ENCODE results near the gene MLXIP. TPM values are rescaled to one million over a fixed set of nuclear protein-coding genes. Genes with fewer than 3 reads are reported as not detected.

MLXIP gene
- total RNA-seq, 1 donor from 2014 or later: 54.5 TPM

DNA sequence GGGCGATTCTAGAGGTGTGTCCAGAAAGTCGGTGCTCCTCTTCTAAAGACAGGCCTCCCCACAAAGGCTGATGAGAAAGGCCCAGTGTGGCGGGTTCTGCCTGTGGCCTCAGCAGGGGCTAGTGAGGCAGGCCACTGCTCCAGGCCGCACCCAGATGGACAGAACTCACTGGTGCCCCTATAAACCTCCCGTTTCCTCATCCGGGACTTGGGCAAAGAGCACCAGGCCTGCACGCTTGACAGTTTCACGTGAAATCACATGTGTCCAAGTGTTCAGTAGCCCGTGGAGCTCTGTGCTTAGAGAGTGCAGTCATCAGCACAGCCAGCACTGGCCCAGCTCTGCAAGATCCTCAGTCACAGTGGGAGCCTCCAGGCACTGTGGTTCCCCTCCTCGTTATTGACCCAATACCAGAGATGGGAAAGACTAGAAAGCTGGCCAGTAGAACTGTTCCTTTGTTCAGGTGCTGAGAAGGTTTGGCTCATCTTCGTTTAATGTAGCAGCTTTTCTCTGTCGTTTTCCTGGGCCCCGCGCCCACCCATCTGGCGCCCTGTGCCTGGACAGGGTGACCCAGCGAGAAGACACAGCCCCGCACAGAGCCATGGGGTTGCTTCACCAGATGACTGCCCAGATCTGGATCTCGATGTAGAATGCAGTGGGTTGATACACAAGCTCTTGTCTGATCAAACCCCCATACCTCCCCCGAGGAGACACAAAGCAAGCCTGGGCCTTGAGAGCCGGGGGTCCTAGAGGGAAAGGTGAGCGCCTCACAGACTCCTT, 69.1 kb downstream of the MLXIP start:
- Mint-ChIP-seq H3K9me3 (ENCODE audit: unreplicated experiment) (no peaks in the 10 kb centered on the region), H3K36me3 (ENCODE audit: unreplicated experiment) (peaks cover 5% of the 10 kb centered on the region), H3K27me3 (ENCODE audit: unreplicated experiment) (no peaks in the 10 kb centered on the region), H3K4me1 (ENCODE audit: unreplicated experiment) (no peaks in the 10 kb centered on the region), H3K4me3 (ENCODE audit: unreplicated experiment) (no peak overlapping the region), H3K27ac (ENCODE audit: unreplicated experiment) (no peak overlapping the region)
- no peak for DNase-seq (ENCODE audit: extremely low spot score, unreplicated experiment)
- no peak for TF ChIP-seq CTCF (IDR thresholded peaks at IDR 0.05)

DNA sequence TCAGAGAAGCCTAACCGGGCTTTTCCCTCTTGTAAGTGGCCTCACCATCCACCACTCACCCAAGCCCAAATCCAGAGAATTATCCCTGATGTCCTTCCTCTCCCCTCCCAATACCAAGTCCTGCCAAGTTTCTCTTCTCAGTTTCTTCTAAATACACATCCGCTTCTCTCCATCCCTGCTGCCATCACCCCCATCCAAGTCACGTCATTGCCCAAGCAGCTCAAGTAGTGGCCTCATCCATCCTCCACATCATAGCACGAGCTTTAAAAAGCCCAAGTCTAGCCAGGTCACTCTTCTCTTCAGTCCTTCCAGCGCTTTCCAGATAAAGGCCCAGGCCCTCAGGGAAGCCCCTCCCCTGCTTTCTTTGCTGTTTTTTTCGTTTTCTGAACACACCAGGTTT, 70.1 kb downstream of the MLXIP start:
- Mint-ChIP-seq H3K4me1 (ENCODE audit: unreplicated experiment) (no peaks in the 10 kb centered on the region), H3K27ac (ENCODE audit: unreplicated experiment) (no peak overlapping the region), H3K27me3 (ENCODE audit: unreplicated experiment) (no peaks in the 10 kb centered on the region), H3K4me3 (ENCODE audit: unreplicated experiment) (no peak overlapping the region), H3K36me3 (ENCODE audit: unreplicated experiment) (peaks cover 5% of the 10 kb centered on the region), H3K9me3 (ENCODE audit: unreplicated experiment) (no peaks in the 10 kb centered on the region)
- no peak for TF ChIP-seq CTCF (IDR thresholded peaks at IDR 0.05)
- DNase-seq (ENCODE audit: extremely low spot score, unreplicated experiment): no peak

GRCh38 chr12:122150127-122150681, 71.6 kb downstream of the MLXIP start:
- peaks cover 5% of the 10 kb centered on the region for H3K36me3 Mint-ChIP-seq (ENCODE audit: unreplicated experiment)
- TF ChIP-seq CTCF (IDR thresholded peaks at IDR 0.05): no peak
- no peaks in the 10 kb centered on the region for H3K27me3 Mint-ChIP-seq (ENCODE audit: unreplicated experiment)
- H3K27ac Mint-ChIP-seq (ENCODE audit: unreplicated experiment): no peak overlapping the region
- no peak overlapping the region for H3K4me3 Mint-ChIP-seq (ENCODE audit: unreplicated experiment)
- no peaks in the 10 kb centered on the region for H3K4me1 Mint-ChIP-seq (ENCODE audit: unreplicated experiment)
- H3K9me3 Mint-ChIP-seq (ENCODE audit: unreplicated experiment): no peaks in the 10 kb centered on the region
- DNase-seq (ENCODE audit: extremely low spot score, unreplicated experiment): no peak

DNA sequence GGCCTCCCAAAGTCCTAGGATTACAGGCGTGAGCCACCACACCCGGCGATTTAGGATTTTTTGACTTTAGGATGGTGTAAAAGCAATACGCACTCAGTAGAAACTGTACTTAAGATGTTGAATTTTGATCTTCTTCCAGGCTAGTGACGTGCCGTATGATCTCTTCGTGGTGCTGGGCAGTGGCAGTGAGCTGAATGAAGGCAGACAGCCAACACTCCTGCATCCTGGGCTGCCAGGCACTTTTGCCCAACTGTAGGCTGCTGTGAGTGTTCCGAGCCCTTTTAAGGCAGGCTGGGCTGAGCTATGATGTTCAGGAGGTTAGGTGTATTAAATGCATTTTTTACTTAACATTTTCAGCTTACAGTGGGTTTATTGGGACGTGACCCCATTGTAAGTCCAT, 74.2 kb downstream of the MLXIP start:
- H3K4me3 Mint-ChIP-seq (ENCODE audit: unreplicated experiment): no peak overlapping the region
- no peak for DNase-seq (ENCODE audit: extremely low spot score, unreplicated experiment)
- H3K27ac Mint-ChIP-seq (ENCODE audit: unreplicated experiment): no peak overlapping the region
- H3K4me1 Mint-ChIP-seq (ENCODE audit: unreplicated experiment): no peaks in the 10 kb centered on the region
- TF ChIP-seq CTCF (IDR thresholded peaks at IDR 0.05): no peak
- no peaks in the 10 kb centered on the region for H3K36me3 Mint-ChIP-seq (ENCODE audit: unreplicated experiment)
- H3K27me3 Mint-ChIP-seq (ENCODE audit: unreplicated experiment): no peaks in the 10 kb centered on the region
- H3K9me3 Mint-ChIP-seq (ENCODE audit: unreplicated experiment): no peaks in the 10 kb centered on the region

- Mint-ChIP-seq H3K4me3 (ENCODE audit: unreplicated experiment) (no peak overlapping the region), H3K36me3 (ENCODE audit: unreplicated experiment) (no peaks in the 10 kb centered on the region), H3K27ac (ENCODE audit: unreplicated experiment) (no peak overlapping the region), H3K4me1 (ENCODE audit: unreplicated experiment) (no peaks in the 10 kb centered on the region), H3K27me3 (ENCODE audit: unreplicated experiment) (no peaks in the 10 kb centered on the region), H3K9me3 (ENCODE audit: unreplicated experiment) (no peaks in the 10 kb centered on the region)
- TF ChIP-seq CTCF (IDR thresholded peaks at IDR 0.05): no peak
- no peak for DNase-seq (ENCODE audit: extremely low spot score, unreplicated experiment)
Measured at GRCh38 chr12:122155705-122156104, 77.1 kb downstream of the MLXIP start.
